ENCODE data around the gene RBM17.

DNA sequence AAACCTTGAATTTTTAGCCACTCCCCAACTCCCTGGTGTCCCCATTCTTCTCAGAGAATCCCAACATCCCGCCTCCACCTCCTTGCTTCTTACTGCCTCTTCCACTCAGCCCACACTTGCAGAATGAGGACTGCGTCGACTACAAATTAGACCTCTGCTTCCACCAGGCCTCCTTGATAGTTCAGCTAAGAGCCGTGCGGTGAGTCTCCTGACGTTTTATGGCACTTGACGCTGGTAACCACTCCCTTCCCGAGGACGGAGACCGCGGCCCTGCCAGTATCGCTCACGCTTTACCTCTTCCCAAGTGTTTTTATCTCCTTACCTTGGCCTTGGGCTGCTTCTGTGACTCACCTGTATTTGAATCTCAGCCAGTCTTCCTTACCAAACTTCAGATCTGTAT is 31.1 kb downstream of the RBM17 start:
- TF ChIP-seq, protein P1, sequence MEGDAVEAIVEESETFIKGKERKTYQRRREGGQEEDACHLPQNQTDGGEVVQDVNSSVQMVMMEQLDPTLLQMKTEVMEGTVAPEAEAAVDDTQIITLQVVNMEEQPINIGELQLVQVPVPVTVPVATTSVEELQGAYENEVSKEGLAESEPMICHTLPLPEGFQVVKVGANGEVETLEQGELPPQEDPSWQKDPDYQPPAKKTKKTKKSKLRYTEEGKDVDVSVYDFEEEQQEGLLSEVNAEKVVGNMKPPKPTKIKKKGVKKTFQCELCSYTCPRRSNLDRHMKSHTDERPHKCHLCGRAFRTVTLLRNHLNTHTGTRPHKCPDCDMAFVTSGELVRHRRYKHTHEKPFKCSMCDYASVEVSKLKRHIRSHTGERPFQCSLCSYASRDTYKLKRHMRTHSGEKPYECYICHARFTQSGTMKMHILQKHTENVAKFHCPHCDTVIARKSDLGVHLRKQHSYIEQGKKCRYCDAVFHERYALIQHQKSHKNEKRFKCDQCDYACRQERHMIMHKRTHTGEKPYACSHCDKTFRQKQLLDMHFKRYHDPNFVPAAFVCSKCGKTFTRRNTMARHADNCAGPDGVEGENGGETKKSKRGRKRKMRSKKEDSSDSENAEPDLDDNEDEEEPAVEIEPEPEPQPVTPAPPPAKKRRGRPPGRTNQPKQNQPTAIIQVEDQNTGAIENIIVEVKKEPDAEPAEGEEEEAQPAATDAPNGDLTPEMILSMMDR (IDR thresholded peaks at IDR 0.05; ENCODE audit: insufficient read depth, low read length): no peak
- TF ChIP-seq POLR2AphosphoS5 (IDR thresholded peaks at IDR 0.05; ENCODE audit: low read depth) (no peak), GABPA (IDR thresholded peaks at IDR 0.05; ENCODE audit: low read depth) (no peak), SPI1 (IDR thresholded peaks at IDR 0.05; ENCODE audit: borderline replicate concordance, low read depth) (no peak)
- TF ChIP-seq, protein P2, sequence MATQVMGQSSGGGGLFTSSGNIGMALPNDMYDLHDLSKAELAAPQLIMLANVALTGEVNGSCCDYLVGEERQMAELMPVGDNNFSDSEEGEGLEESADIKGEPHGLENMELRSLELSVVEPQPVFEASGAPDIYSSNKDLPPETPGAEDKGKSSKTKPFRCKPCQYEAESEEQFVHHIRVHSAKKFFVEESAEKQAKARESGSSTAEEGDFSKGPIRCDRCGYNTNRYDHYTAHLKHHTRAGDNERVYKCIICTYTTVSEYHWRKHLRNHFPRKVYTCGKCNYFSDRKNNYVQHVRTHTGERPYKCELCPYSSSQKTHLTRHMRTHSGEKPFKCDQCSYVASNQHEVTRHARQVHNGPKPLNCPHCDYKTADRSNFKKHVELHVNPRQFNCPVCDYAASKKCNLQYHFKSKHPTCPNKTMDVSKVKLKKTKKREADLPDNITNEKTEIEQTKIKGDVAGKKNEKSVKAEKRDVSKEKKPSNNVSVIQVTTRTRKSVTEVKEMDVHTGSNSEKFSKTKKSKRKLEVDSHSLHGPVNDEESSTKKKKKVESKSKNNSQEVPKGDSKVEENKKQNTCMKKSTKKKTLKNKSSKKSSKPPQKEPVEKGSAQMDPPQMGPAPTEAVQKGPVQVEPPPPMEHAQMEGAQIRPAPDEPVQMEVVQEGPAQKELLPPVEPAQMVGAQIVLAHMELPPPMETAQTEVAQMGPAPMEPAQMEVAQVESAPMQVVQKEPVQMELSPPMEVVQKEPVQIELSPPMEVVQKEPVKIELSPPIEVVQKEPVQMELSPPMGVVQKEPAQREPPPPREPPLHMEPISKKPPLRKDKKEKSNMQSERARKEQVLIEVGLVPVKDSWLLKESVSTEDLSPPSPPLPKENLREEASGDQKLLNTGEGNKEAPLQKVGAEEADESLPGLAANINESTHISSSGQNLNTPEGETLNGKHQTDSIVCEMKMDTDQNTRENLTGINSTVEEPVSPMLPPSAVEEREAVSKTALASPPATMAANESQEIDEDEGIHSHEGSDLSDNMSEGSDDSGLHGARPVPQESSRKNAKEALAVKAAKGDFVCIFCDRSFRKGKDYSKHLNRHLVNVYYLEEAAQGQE (IDR thresholded peaks at IDR 0.05; ENCODE audit: insufficient replicate concordance, low read depth): no peak

Data from HL-60 (cell line).